ENCODE data around the gene SCAPER. TPM values are rescaled to one million over a fixed set of nuclear protein-coding genes. Genes with fewer than 3 reads are reported as not detected.

Gene SCAPER
- total and polyA plus RNA-seq, 10 of the 15 experiments (the other 5 are each of a cell fraction or from before 2014, with no cell fraction given): 1.0 to 7.7 (median 3.9) TPM

DNA sequence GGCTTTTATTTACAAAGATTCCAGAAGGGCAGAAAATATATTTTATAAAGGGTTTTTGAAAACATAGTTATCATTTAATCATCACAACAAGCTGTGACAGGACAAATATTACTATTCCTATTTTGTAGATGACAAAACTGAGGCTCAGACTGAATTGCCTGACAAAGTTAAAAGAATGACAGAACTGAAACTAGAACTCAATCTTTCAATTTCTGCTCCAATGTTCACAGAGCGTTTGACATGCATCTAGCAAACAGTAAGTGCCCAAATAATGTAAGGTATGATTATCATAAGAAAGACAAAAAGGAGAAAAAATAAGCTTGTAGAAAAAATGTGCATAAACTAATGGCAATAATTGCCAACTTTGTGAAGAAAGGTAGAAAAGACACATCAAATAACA, 61.9 kb downstream of the SCAPER start:
- H3K4me1 ChIP-seq (ENCODE audit: control insufficient read depth, insufficient read depth, low read length): peaks cover 10% of the 10 kb centered on the region; the same call in 1 of the 2 replicates
- FAIRE-seq: no peak
- H3K9ac ChIP-seq (ENCODE audit: control insufficient read depth, insufficient read depth, low read length): no peak overlapping the region
- 0% methylated on average over 1 of the region's 1 CpG for WGBS (ENCODE audit: insufficient coverage, insufficient replicate concordance, low lambda C conversion rate, missing lambda C conversion rate)
- ChIA-PET SMC1A (ENCODE audit: uncharacterized antibody, unreplicated experiment) (interaction anchor here (0.6 to 1.4 kb wide), 5 partner anchors 16 to 200 kb away, joined by 3 to 4 read pairs (median 3); no protein-coding TSS in a partner anchor), POLR2A (no interaction called here), CTCF (interaction anchor here (1.3 to 4.3 kb wide), 6 partner anchors 23 to 653 kb away, joined by 3 to 26 read pairs (median 4); no protein-coding TSS in a partner anchor), RAD21 (ENCODE audit: unreplicated experiment) (interaction anchor here (2.5 kb wide), 1 partner anchor 23 kb away, joined by 7 read pairs; no protein-coding TSS in a partner anchor)
- no peak overlapping the region for H3K4me3 ChIP-seq
- H3K4me2 ChIP-seq (ENCODE audit: control insufficient read depth, insufficient read depth): no peak overlapping the region
- no peaks in the 10 kb centered on the region for H4K20me1 ChIP-seq (ENCODE audit: control insufficient read depth, insufficient read depth)
- BruUV-seq (replicated peaks): no TSS peak
- ATAC-seq: 0 out of 3 replicates have a peak, but pooled peaks have one; percentile 26
- intact Hi-C loops (cut with micrococcal nuclease; ENCODE audit: unreplicated experiment) (loop anchor here (5.0 kb wide), 3 partner anchors 201 to 606 kb away; no protein-coding TSS in a partner anchor), in situ Hi-C loops (cut with MboI) (no loop called here)
- no peak for DNase-seq (ENCODE audit: low read depth, low spot score)
- no peaks in the 10 kb centered on the region for H3K79me2 ChIP-seq (ENCODE audit: control insufficient read depth, insufficient read depth, low read length)
- peaks cover 1% of the 10 kb centered on the region; the same call in 1 of the 3 replicates for H3K9me3 ChIP-seq (replicated peaks; ENCODE audit: control insufficient read depth, insufficient read depth, low read length)
- no peaks in the 10 kb centered on the region for H3K27me3 ChIP-seq (replicated peaks in 1 of 2; ENCODE audit: control insufficient read depth in 2 of 2, insufficient read depth in 2 of 2, low read length in 1 of 2)
- H3K27ac ChIP-seq (ENCODE audit: control insufficient read depth, insufficient read depth): no peak overlapping the region
- H3K36me3 ChIP-seq (ENCODE audit: control insufficient read depth in 2 of 2, insufficient read depth in 2 of 2, low read length in 1 of 2): no peaks in the 10 kb centered on the region
- H2AFZ ChIP-seq (ENCODE audit: control insufficient read depth, low read depth, low read length): no peak overlapping the region
- TF ChIP-seq ZBTB33 (IDR thresholded peaks at IDR 0.05) (no peak), ZSCAN29 (IDR thresholded peaks at IDR 0.05) (no peak), ZNF24 (IDR thresholded peaks at IDR 0.05) (no peak), NFYA (IDR thresholded peaks at IDR 0.05; ENCODE audit: borderline replicate concordance, low read depth, low read length) (no peak), FOXM1 (IDR thresholded peaks at IDR 0.05; ENCODE audit: low read depth, low read length) (no peak), JUND (IDR thresholded peaks at IDR 0.05; ENCODE audit: low read depth, low read length) (no peak)
- TF ChIP-seq, protein P1, sequence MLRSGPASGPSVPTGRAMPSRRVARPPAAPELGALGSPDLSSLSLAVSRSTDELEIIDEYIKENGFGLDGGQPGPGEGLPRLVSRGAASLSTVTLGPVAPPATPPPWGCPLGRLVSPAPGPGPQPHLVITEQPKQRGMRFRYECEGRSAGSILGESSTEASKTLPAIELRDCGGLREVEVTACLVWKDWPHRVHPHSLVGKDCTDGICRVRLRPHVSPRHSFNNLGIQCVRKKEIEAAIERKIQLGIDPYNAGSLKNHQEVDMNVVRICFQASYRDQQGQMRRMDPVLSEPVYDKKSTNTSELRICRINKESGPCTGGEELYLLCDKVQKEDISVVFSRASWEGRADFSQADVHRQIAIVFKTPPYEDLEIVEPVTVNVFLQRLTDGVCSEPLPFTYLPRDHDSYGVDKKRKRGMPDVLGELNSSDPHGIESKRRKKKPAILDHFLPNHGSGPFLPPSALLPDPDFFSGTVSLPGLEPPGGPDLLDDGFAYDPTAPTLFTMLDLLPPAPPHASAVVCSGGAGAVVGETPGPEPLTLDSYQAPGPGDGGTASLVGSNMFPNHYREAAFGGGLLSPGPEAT (IDR thresholded peaks at IDR 0.05; ENCODE audit: low read depth): no peak
- TF ChIP-seq, protein P2, sequence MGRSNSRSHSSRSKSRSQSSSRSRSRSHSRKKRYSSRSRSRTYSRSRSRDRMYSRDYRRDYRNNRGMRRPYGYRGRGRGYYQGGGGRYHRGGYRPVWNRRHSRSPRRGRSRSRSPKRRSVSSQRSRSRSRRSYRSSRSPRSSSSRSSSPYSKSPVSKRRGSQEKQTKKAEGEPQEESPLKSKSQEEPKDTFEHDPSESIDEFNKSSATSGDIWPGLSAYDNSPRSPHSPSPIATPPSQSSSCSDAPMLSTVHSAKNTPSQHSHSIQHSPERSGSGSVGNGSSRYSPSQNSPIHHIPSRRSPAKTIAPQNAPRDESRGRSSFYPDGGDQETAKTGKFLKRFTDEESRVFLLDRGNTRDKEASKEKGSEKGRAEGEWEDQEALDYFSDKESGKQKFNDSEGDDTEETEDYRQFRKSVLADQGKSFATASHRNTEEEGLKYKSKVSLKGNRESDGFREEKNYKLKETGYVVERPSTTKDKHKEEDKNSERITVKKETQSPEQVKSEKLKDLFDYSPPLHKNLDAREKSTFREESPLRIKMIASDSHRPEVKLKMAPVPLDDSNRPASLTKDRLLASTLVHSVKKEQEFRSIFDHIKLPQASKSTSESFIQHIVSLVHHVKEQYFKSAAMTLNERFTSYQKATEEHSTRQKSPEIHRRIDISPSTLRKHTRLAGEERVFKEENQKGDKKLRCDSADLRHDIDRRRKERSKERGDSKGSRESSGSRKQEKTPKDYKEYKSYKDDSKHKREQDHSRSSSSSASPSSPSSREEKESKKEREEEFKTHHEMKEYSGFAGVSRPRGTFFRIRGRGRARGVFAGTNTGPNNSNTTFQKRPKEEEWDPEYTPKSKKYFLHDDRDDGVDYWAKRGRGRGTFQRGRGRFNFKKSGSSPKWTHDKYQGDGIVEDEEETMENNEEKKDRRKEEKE (IDR thresholded peaks at IDR 0.05): no peak
- TF ChIP-seq, protein P3, sequence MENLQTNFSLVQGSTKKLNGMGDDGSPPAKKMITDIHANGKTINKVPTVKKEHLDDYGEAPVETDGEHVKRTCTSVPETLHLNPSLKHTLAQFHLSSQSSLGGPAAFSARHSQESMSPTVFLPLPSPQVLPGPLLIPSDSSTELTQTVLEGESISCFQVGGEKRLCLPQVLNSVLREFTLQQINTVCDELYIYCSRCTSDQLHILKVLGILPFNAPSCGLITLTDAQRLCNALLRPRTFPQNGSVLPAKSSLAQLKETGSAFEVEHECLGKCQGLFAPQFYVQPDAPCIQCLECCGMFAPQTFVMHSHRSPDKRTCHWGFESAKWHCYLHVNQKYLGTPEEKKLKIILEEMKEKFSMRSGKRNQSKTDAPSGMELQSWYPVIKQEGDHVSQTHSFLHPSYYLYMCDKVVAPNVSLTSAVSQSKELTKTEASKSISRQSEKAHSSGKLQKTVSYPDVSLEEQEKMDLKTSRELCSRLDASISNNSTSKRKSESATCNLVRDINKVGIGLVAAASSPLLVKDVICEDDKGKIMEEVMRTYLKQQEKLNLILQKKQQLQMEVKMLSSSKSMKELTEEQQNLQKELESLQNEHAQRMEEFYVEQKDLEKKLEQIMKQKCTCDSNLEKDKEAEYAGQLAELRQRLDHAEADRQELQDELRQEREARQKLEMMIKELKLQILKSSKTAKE (IDR thresholded peaks at IDR 0.05; ENCODE audit: low read depth, poor library complexity, severe bottlenecking): no peak
- TF ChIP-seq, protein P4, sequence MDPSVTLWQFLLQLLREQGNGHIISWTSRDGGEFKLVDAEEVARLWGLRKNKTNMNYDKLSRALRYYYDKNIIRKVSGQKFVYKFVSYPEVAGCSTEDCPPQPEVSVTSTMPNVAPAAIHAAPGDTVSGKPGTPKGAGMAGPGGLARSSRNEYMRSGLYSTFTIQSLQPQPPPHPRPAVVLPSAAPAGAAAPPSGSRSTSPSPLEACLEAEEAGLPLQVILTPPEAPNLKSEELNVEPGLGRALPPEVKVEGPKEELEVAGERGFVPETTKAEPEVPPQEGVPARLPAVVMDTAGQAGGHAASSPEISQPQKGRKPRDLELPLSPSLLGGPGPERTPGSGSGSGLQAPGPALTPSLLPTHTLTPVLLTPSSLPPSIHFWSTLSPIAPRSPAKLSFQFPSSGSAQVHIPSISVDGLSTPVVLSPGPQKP (IDR thresholded peaks at IDR 0.05; ENCODE audit: low read depth, low read length): no peak

Data from GM12878 (cell line).